Caco-2 (cell line): Measurements from ENCODE around the gene OR56B4. TPM values are rescaled to one million over a fixed set of nuclear protein-coding genes. Genes with fewer than 3 reads are reported as not detected.
"Not testable (repeated sequence)": the region's sequence is repeated elsewhere in the genome, so short reads cannot be mapped to it uniquely, and the experiment has no call there.

Experiments used
- Bru-seq: library from RNA; stranded (reverse); fragments of 400-500 nt; gene quantifications from one replicate; lab custom pipeline; 2021; lab: Mats Ljungman, UMichigan
- BruChase-seq, 2 experiments: library from RNA; stranded (reverse); fragments of 400-500 nt; gene quantifications; one replicate each; lab custom pipeline; 2021; lab: Mats Ljungman, UMichigan
- BruUV-seq: library from RNA; stranded (reverse); fragments of 400-500 nt; replicated peaks from 2 replicates; lab custom pipeline; 2021; lab: Mats Ljungman, UMichigan
- CTCF ChIA-PET: fragments of 300-600 bp; sonication (Branson Sonifier 250); formaldehyde crosslinking; loops from one replicate; lab custom pipeline; 2022; ENCODE audit warnings: antibody characterized with exemption; lab: Charles Lee
- POLR2A ChIA-PET: fragments of 300-600 bp; sonication (Branson Sonifier 250); formaldehyde crosslinking; loops from one replicate; lab custom pipeline; 2022; ENCODE audit warnings: antibody characterized with exemption; lab: Charles Lee
- DNase-seq, 2 experiments: peaks; one replicate each; pipeline versions ENCODE4 v3.0.0 to v3.0.0-alpha.2; 2020 to 2022
- H3K27me3 ChIP-seq: replicated peaks from 2 replicates; pipeline ENCODE4 v1.6.0; 2011; ENCODE audit warnings: low read length; ENCODE audit not compliant: control insufficient read depth, insufficient read depth
- H3K36me3 ChIP-seq: 2 replicates; pipeline ENCODE4 v1.5.1; 2011; ENCODE audit warnings: low read length; ENCODE audit not compliant: control insufficient read depth, insufficient read depth
- H3K4me1 ChIP-seq: fragments of 250-450 bp; sonication (Bioruptor Pico); 2 replicates; pipeline ENCODE4 v1.5.1; 2020; ENCODE audit warnings: mild to moderate bottlenecking
- H3K4me3 ChIP-seq: 2 replicates; pipeline ENCODE4 v1.5.1; 2011; ENCODE audit warnings: low read depth, mild to moderate bottlenecking, control low read depth, low read length
- H3K9me3 ChIP-seq: fragments of 250-450 bp; sonication (Bioruptor Pico); 2 replicates; pipeline ENCODE4 v1.5.1; 2020; ENCODE audit warnings: mild to moderate bottlenecking, moderate library complexity
- H3K27ac Mint-ChIP-seq: one replicate; pipeline ENCODE4 v1.8.0; 2022; ENCODE audit warnings: mixed read lengths; ENCODE audit not compliant: unreplicated experiment
- H3K27me3 Mint-ChIP-seq: one replicate; pipeline ENCODE4 v1.8.0; 2022; ENCODE audit warnings: mixed read lengths; ENCODE audit not compliant: insufficient read depth, unreplicated experiment
- H3K36me3 Mint-ChIP-seq: one replicate; pipeline ENCODE4 v1.8.0; 2022; ENCODE audit warnings: mild to moderate bottlenecking, mixed read lengths; ENCODE audit not compliant: insufficient read depth, unreplicated experiment
- H3K4me1 Mint-ChIP-seq: one replicate; pipeline ENCODE4 v1.8.0; 2022; ENCODE audit warnings: low read depth, mixed read lengths; ENCODE audit not compliant: unreplicated experiment
- H3K4me3 Mint-ChIP-seq: one replicate; pipeline ENCODE4 v1.8.0; 2022; ENCODE audit warnings: mild to moderate bottlenecking, moderate library complexity, mixed read lengths; ENCODE audit not compliant: unreplicated experiment
- H3K9me3 Mint-ChIP-seq: one replicate; pipeline ENCODE4 v1.8.0; 2022; ENCODE audit warnings: mixed read lengths; ENCODE audit not compliant: unreplicated experiment
- CTCF ChIP-seq, 2 experiments: fragments of 200-600 bp in 1 of 2; IDR thresholded peaks; 1 replicate in 1 of 2; 2 replicates in 1 of 2; pipeline versions ENCODE4 v1.5.1 to v1.8.0; 2011 to 2022; ENCODE audit warnings: antibody characterized with exemption in 1 of 2, control low read depth in 1 of 2, inconsistent platforms in 1 of 2, low read depth in 1 of 2, low read length in 1 of 2, mild to moderate bottlenecking in 1 of 2, moderate library complexity in 1 of 2; ENCODE audit not compliant: insufficient read depth in 1 of 2, severe bottlenecking in 1 of 2, unreplicated experiment in 1 of 2
- intact Hi-C: fragments of 100-400 bp; cut with micrococcal nuclease; formaldehyde crosslinking; loops from one replicate; pipeline ENCODE4 v1.10.0; 2022; ENCODE audit not compliant: unreplicated experiment
- long read RNA-seq: library from polyadenylated mRNA; stranded (forward); transcript quantifications from one replicate; pipeline ENCODE4 v2.0.0, GENCODE V29; 2022
- total RNA-seq: library from RNA; stranded (reverse); gene quantifications from 2 replicates; pipeline ENCODE4 v1.2.3, GENCODE V29; 2022

The OR56B4 gene
- total RNA-seq (not detected in 2 replicates), Bru-seq, nascent RNA (not detected), BruChase-seq, experiment 1, labeled RNA remaining after a 2-hour chase (not detected), BruChase-seq, experiment 2, labeled RNA remaining after a 6-hour chase (not detected)
- long read RNA-seq, result 0 reads

DNA sequence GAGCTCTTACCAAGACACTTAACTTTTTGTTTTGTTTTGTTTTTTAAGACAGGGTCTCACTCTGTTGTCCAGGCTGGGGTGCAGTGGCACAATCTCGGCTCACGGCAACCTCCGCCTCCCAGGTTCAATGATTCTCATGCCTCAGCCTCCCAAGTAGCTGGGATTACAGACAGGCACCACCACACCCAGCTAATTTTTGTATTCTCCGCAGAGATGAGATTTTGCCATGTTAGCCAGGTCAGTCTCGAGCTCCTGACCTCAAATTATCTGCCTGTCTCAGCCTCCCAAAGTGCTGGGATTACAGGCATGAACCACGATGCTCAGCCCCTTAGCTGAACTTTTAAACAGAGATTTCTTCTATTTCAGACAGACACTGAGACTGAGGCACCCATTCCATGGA lies at the start of gene OR56B4:
Gene OR56B4 (plus strand): TSS at position 301 of the 400 bp plus-strand sequence. CDS start 95 bp downstream, at position 396.
- H3K9me3 Mint-ChIP-seq, H3K27me3 ChIP-seq, H3K27ac Mint-ChIP-seq, H3K4me3 ChIP-seq, BruUV-seq, POLR2A ChIA-PET, DNase-seq, H3K36me3 Mint-ChIP-seq, intact Hi-C loops, H3K9me3 ChIP-seq, H3K4me1 Mint-ChIP-seq, CTCF ChIA-PET, H3K27me3 Mint-ChIP-seq, H3K4me3 Mint-ChIP-seq, H3K36me3 ChIP-seq, H3K4me1 ChIP-seq: not testable (repeated sequence)

GRCh38 chr11:6061475-6061874 lies 46.0 kb upstream of the OR56B4 start:
- Mint-ChIP-seq H3K36me3 (no peaks in the 10 kb centered on the region), H3K27me3 (peaks cover 14% of the 10 kb centered on the region), H3K9me3 (no peaks in the 10 kb centered on the region), H3K4me3 (no peak overlapping the region), H3K27ac (no peak overlapping the region), H3K4me1 (no peaks in the 10 kb centered on the region)
- Histone ChIP-seq H3K36me3 (no peaks in the 10 kb centered on the region), H3K4me1 (no peaks in the 10 kb centered on the region), H3K9me3 (no peaks in the 10 kb centered on the region), H3K27me3 (no peaks in the 10 kb centered on the region), H3K4me3 (no peak overlapping the region)
- CTCF ChIA-PET, result no interaction called here
- POLR2A ChIA-PET, result no interaction called here
- no peak for DNase-seq
- intact Hi-C loops, result no loop called here
- no TSS peak for BruUV-seq
- TF ChIP-seq CTCF (IDR thresholded peaks at IDR 0.05; ENCODE audit: insufficient read depth in 1 of 2, low read depth in 1 of 2, low read length in 1 of 2, severe bottlenecking in 1 of 2, unreplicated experiment in 1 of 2), result no peak

GRCh38 chr11:6062691-6063358 lies 44.7 kb upstream of the OR56B4 start:
- Histone ChIP-seq H3K9me3 (no peaks in the 10 kb centered on the region), H3K4me3 (no peak overlapping the region), H3K4me1 (no peaks in the 10 kb centered on the region), H3K27me3 (no peaks in the 10 kb centered on the region), H3K36me3 (no peaks in the 10 kb centered on the region)
- no peak overlapping the region for H3K4me3 Mint-ChIP-seq
- no peaks in the 10 kb centered on the region for H3K9me3 Mint-ChIP-seq
- POLR2A ChIA-PET, result no interaction called here
- DNase-seq, result peak in 1 of 2 experiments; percentile 5
- H3K27me3 Mint-ChIP-seq, result peaks cover 19% of the 10 kb centered on the region
- CTCF ChIA-PET, result interaction anchor here (1.0 kb wide), 1 partner anchor 300 kb away, joined by 3 read pairs; no protein-coding TSS in a partner anchor
- no TSS peak for BruUV-seq
- no peaks in the 10 kb centered on the region for H3K36me3 Mint-ChIP-seq
- H3K27ac Mint-ChIP-seq, result no peak overlapping the region
- intact Hi-C loops, result no loop called here
- TF ChIP-seq CTCF (IDR thresholded peaks at IDR 0.05; ENCODE audit: insufficient read depth in 1 of 2, low read depth in 1 of 2, low read length in 1 of 2, severe bottlenecking in 1 of 2, unreplicated experiment in 1 of 2), result peak; percentile 27 to 30
- no peaks in the 10 kb centered on the region for H3K4me1 Mint-ChIP-seq
